T-helper 9 cell (primary cell): ENCODE results near the gene CRYAA.
"Not testable (repeated sequence)": the region's sequence is repeated elsewhere in the genome, so short reads cannot be mapped to it uniquely, and the experiment has no call there.

Experiments
- DNase-seq: peaks from one replicate; pipeline ENCODE4 v3.0.0-alpha.2; 2020

CRYAA gene

GRCh38 chr21:43177043-43177906 is 8.5 kb downstream of the CRYAA start:
- DNase-seq, result not testable (repeated sequence)

DNA sequence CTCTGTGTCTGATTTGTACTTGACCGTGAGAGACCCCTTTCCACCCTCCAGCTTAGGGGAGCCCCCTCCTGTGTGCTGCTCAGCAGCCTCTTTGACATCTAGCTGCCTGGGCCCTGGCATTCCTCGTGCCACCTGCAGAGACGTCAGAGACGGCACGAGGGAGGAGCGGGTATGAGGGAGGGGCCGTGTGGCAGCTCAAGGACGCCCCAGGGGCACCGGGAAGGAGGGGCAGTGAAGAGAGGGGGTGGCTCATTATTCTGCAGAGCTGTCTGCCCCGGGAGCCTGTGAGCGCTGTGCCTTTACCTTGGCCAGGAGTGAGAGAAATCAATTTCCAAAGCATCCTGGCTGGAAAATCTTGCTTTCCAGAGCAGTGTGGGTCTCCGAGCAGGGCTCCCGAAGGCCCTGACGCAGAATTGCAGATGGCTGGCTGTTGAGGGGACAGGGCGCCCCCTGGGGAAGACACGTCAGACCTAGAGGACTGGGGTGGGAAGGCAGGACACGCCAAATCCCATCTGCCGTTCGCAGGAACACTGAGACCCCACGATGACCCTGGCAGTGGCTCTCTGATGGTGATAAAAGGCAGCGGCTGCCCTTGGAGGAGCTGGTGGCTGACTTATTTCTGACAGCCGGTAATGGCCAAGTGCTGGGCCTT is 9.5 kb downstream of the CRYAA start:
- DNase-seq, result not testable (repeated sequence)

DNA sequence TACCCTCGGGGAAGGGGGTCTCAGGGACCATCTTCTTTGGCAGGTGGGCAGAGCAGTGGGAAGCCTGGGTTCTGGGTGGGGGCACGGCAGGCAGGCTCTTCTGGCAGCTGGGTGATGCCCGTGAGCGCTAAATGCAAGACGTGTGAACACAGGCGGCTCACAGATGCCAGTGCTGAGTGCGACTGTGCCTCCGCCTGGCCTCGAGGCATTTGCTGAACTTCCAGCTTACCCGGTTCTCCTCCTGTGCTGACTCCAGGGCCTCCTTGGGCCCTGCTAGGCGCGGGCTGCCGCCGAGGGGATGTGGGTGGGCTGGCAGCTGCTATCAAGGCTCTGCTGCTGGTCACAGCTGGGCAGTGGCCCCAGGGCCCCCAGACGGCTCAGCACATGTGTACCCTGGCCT is 12.2 kb downstream of the CRYAA start:
- DNase-seq, result not testable (repeated sequence)

GRCh38 chr21:43187268-43187667 is 18.5 kb downstream of the CRYAA start:
- not testable (repeated sequence) for DNase-seq

DNA sequence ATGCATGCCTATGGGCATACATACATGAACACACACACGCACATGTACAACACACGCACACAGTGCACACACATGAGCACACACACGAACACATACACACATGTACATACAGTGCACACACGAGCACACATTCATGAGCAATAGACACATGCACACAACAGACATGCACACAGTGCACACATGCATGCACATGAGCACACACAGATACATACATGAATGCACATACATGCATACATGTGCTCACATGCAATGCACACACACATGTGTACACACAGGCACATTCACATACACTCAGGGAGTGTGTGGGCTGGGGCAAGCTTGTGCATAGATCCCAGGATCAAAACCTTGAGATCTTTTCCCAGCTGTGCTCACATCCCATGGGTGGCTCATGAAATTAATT is 18.9 kb downstream of the CRYAA start:
- no peak for DNase-seq

DNA sequence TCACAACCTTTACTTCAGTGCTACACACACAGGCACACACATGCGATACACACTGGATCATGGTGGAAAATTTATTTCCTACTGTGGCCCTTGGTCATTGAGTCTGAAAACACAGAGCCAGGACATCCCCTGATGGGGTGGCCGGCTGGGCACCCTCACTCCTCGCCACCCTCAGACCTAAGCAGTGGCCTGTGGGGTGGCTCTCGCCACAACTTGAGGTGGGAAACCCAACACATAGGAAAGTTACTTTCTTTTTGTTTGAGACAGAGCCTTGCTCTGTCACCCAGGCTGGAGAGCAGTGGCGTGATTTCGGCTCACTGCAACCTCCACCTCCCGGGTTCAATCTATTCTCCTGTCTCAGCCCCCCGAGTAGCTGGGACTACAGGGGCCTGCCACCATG is 19.4 kb downstream of the CRYAA start:
- no peak for DNase-seq

GRCh38 chr21:43188592-43189210 is 19.9 kb downstream of the CRYAA start:
- DNase-seq, result no peak

DNA sequence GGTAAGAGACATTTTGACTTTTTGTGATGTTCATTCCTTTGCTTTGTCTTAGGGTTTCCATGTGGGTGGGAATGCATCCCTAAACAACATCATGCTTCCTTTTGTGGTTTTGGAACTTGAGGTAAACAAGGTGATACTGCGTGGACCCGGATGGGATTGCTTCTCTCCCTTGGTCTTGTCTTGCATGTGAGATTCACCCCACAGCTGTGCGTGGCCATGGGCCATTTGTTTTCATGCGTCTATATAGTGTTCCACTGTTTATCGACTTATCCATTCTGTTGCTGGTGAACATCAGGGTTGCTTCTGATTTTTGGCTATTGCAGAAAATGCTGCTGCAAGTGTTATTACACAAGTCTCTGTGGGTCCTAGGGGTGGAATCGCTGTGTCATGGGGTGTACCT is 21.1 kb downstream of the CRYAA start:
- no peak for DNase-seq

DNA sequence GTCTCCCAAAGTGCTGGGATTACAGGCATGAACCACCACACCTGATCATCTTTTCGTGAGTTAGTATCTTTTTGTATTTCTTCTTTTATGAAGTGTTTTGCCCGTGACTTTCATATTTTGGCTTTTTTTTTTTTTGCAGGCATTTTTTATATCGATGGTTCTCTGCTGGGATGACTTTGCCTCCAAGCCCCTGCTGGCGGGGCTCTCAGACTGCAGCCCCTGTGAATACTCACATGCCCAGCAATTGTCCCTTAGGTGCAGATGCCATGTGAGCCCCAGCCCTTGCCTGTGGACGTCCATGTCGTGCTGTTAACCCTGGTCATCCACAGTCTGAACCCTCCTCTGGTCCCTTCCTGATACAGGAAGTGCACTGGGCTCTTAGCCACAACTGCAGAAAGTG is 21.7 kb downstream of the CRYAA start:
- DNase-seq, result no peak

DNA sequence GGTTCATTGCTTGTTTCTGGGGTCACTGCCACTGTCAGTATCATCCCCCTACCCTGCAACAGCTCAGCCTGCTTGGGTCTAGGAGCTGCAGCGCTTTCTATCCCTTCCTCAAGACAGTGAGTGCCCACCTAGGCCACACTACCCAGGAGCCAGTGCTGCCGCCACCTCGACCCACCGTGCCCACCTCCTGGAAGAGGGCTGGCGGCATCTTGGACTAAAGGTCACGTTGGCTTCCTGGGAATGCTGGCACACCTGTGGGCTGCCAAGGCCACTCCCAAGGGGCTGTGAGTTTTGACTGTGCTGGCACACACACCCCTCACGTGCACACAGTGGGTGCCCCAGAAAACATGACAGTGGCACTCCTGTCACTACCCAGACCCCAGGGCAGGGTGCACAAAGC is 22.1 kb downstream of the CRYAA start:
- DNase-seq, result no peak

GRCh38 chr21:43191521-43191920 is 22.7 kb downstream of the CRYAA start:
- no peak for DNase-seq

DNA sequence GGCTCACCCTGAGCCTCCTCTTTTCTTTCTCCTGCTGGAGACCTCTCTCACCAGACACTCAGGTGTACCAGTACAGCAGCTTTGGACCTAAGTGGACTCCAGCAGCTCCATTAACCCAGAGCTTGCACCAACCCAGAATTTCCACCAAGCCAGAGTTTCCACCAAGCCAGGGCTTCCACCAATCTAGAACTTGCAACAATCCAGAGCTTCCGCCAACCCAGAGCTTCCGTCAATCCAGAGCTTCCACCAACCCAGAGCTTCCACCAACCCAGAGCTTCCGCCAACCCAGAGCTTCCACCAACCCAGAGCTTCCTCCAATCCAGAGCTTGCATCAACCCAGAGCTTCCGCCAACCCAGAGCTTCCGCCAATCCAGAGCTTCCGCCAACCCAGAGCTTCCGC is 23.2 kb downstream of the CRYAA start:
- no peak for DNase-seq

DNA sequence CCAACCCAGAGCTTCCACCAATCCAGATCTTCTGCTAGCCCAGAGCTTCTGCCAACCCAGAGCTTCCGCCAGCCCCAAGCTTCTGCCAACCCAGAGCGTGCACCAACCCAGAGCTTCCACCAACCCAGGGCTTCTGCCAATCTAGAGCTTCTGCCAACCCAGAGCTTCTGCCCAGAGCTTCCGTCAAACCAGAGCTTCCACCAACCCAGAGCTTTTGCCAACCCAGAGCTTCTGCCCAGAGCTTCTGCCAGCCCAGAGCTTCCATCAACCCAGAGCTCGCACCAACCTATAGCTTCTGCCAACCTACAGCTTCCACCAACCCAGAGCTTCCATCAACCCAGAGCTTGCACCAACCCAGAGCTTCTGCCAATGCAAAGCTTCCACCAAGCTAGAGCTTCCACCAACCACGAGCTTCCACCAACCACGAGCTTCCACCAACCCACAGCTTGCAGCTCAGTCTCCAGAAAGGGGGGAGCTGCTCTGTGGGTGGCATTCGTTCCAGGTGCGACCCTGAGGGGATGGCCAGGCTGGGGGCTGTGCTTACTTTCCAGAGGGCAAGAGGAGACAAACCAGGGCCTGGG is 23.8 kb downstream of the CRYAA start:
- no peak for DNase-seq

- no peak for DNase-seq
These were observed 24.4 kb downstream of the CRYAA start for GRCh38 chr21:43193088-43193650.

DNA sequence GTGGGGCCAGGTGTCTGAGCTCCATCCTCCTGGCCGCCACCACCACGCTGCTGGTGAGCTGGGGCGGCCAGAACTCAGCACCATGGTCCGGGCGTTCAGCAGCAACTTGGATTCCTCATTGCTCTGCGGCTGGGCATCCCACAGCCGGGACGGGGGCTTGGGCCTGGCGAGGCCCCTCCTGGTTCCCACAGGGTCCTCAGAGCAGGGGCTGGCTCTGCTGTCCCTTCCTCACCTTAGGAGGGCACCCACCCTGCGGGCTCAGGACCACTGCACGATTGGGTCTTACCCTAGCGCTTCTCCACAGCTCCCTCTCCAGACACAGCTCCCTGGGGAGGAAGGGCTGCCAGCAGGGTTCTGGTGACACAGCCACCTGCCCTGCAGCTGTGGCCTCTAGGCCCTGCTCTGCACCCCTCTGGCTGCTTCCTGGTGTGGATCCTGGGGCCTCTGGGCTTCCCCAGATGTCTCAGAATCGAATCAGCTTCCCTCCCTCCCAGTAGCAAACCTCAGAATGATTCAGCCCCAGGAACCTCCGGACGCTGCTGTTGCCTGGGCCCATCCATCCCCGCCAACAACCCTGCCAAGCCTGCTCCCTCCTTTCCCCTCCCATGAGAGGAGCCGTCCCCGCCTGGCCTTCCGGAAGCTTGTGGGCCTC is 25.0 kb downstream of the CRYAA start:
- DNase-seq, result no peak

DNA sequence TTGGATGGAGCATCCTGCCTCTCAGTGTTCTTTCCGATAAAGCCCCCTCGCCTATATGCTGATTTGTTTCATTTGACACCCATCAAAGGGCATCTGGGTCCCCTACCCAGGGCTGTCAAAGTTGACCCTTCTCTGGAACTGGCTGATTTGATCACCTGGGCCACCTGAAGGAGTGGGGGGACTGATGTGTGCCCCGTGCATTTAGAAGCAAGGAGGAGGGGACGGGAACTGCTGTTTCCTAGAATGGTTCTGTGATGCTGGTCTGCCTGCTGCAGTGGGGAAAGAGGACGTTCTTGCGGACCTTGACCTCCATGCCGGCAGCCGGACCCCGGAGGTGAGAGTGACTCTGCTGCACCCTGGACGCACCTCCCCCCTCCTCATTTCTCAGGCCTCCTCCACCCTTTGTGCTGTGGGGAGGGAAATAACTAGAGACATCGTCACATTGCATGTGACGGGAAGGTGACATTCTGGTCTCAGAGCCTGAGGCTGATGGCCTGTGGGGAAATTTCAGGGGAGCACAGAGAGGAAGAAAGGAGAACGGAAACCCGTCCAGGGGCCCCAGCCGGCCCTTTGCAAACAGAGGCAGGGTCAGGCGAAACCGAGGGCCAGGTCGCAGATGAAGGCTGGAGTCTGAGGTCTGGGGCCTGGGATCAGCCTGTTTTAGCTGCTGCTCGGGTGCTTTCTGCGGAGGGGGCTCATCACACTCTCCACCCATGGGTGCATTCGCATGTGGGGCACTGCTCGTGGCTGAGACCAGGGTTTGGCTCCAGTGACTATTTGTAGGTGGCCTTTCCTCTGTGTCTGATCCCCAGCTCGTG is 25.7 kb downstream of the CRYAA start:
- no peak for DNase-seq

GRCh38 chr21:43195121-43196021 is 26.6 kb downstream of the CRYAA start:
- DNase-seq, result no peak

GRCh38 chr21:43196826-43197225 is 28.0 kb downstream of the CRYAA start:
- no peak for DNase-seq

DNA sequence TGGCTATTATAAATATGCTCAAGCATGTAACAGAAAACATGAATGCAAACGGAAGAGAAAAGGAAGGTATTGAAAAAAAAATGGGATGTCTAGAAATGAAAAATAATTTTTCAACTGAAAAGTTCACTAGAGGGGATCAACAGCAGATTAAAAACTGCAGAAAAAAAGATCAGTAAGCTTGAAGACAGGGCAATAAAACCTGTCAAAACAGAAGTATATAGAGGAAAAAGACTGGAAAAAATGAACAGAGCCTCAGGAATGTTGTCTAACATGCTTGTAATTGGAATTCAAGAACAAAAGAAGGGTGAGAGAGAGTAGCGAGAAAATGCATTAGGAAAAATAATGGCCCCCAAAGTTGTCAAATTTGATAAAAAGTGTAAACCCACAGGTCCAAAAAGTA is 29.6 kb downstream of the CRYAA start:
- DNase-seq, result no peak

DNA sequence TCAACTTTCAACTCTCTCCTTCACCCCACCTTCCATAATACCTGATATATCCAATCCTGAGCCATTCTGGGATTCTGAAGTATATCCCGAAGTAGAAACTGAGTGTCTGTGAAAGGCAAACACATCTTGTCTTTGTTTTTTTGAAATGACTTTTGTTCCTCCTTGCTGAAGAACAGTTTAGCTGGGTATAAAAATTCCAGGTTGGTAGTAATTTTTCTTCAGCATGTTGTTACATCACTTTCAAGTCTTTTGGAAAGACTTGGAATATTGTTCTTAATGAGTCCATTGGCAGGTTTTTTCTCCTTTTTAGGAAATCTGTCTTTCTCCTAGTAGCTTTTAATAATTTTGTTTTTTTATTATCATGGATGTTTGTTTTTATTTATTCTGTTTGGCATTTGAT is 32.7 kb downstream of the CRYAA start:
- no peak for DNase-seq

- DNase-seq, result no peak
These were observed 34.8 kb downstream of the CRYAA start for GRCh38 chr21:43203591-43203990.
